AG04449 (cell line): ENCODE measurements around the gene KCNK2.

ENCODE experiments used
- CTCF ChIA-PET: fragments of 350-600 bp; formaldehyde crosslinking; extraction: SDS; loops from one replicate; lab custom pipeline; 2021; ENCODE audit warnings: antibody characterized with exemption; lab: Yijun Ruan, JAX
- POLR2A ChIA-PET: fragments of 400-600, 350-600 bp; formaldehyde crosslinking; extraction: SDS; loops from one replicate; lab custom pipeline; 2020; ENCODE audit warnings: antibody characterized with exemption, inconsistent platforms; lab: Yijun Ruan, JAX
- DNase-seq: peaks from one replicate; pipeline ENCODE4 v3.0.0-alpha.2; 2010; ENCODE audit warnings: low read depth, low spot score
- H3K4me3 ChIP-seq: 2 replicates; pipeline ENCODE4 v1.5.1; 2011; ENCODE audit warnings: low read depth, mild to moderate bottlenecking, control low read depth, low read length
- CTCF ChIP-seq: IDR thresholded peaks from one replicate; pipeline ENCODE4 v1.5.1; 2011; ENCODE audit warnings: mild to moderate bottlenecking, moderate library complexity, low read length, control low read depth, inconsistent platforms; ENCODE audit not compliant: insufficient read depth; ENCODE audit errors: missing control alignments

KCNK2 gene

DNA sequence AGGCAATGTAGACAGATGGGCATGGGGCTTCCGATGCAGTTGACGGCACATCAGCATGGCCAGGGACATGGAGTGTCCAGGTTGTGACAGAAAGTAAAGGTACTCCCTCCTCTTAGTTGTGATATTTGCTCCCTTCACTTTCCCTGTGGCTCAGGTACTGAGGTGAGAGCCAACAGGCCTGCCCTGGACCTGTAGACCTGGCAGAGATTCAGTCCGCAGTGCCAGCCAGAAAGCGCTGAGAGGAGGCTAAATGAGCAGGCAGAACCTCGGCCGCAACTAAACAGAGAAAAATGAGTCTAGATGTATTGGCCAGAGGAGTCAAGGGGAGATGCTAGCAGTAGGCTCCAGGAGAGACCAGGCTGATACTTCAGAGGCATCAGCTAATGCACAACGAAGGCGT is 22.6 kb upstream of the KCNK2 start:
- DNase-seq, result no peak
- ChIA-PET POLR2A (no interaction called here), CTCF (interaction anchor here (1.8 kb wide), 1 partner anchor 399 kb away, joined by 5 read pairs; no protein-coding TSS in a partner anchor)
- no peak overlapping the region for H3K4me3 ChIP-seq
- TF ChIP-seq CTCF, result no peak

- POLR2A ChIA-PET, result no interaction called here
- CTCF ChIA-PET, result no interaction called here
- TF ChIP-seq CTCF, result no peak
- H3K4me3 ChIP-seq, result no peak overlapping the region
- DNase-seq, result no peak
These were observed 18.2 kb upstream of the KCNK2 start for GRCh38 chr1:215064327-215064726.

- H3K4me3 ChIP-seq, result no peak overlapping the region
- no peak for DNase-seq
- ChIA-PET POLR2A (no interaction called here), CTCF (interaction anchor here (1.1 to 2.7 kb wide), 3 partner anchors 9 to 20 kb away, joined by 3 to 5 read pairs (median 3); no protein-coding TSS in a partner anchor)
- TF ChIP-seq CTCF, result no peak
These were observed 11.5 kb upstream of the KCNK2 start for GRCh38 chr1:215071078-215071477.

DNA sequence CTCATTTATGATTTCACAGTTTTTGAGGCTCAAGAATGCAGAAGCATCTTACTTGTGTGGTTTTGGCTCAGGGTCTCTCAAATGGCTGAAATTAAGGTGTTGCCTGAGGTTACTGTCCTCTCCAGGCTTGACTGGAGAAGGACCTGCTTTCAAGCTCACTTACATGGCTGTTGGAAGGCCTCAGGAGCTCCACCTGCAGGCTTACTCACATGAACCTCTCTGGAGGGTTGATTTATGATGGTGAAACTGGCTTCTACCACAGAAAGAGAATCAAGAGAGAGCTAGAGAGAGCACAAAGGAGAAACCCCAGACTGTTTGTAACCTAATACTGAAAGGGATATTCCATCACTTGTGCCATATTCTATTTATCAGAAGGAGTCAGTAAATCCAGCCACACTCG is 6.2 kb upstream of the KCNK2 start:
- ChIA-PET CTCF (interaction anchor here (0.8 to 2.6 kb wide), 2 partner anchors 251 to 416 kb away, joined by 3 to 10 read pairs; no protein-coding TSS in a partner anchor), POLR2A (no interaction called here)
- no peak overlapping the region for H3K4me3 ChIP-seq
- no peak for DNase-seq
- TF ChIP-seq CTCF, result peak; percentile 17

DNA sequence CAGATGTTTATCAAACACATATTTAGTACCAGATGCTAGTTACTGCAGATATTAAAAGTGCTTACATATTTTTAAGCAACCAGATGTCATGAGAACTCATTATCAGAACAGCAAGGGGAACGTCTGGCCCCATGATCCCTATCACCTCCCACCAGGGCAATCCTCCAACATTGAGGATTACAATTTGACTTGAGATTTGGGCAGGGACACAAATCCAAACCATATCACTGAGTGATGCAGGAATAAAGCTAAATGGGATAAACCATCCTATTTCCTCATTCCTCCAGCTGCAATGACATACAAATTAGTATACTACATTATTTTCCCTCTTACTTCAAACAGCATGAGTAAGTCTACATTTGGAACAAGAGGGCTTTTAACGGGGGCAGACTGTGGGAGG is 3.1 kb upstream of the KCNK2 start:
- TF ChIP-seq CTCF, result no peak
- ChIA-PET POLR2A (no interaction called here), CTCF (interaction anchor here (1.0 kb wide), 1 partner anchor 8 kb away, joined by 3 read pairs; no protein-coding TSS in a partner anchor)
- no peak for DNase-seq
- H3K4me3 ChIP-seq, result no peak overlapping the region

GRCh38 chr1:215081661-215082531 is 641 bp upstream of the KCNK2 start:
- DNase-seq, result no peak
- ChIA-PET POLR2A (no interaction called here), CTCF (interaction anchor here (1.0 to 1.7 kb wide), 4 partner anchors 21 to 443 kb away, joined by 3 to 5 read pairs (median 3); no protein-coding TSS in a partner anchor)
- H3K4me3 ChIP-seq, result peak overlapping the region; percentile 74
- TF ChIP-seq CTCF, result no peak
